Measurements from ENCODE around the gene TVP23A. TPM values are rescaled to one million over a fixed set of nuclear protein-coding genes. Genes with fewer than 3 reads are reported as not detected.

The TVP23A gene
- total and polyA plus RNA-seq, 2 donors (not counting 1 experiment from before 2014, with no cell fraction given): 0.37 to 3.2 TPM

- H2AFZ ChIP-seq (ENCODE audit: insufficient read depth, low read depth, low read length, poor library complexity, severe bottlenecking): peak overlapping the region; percentile 86
- no peaks in the 10 kb centered on the region for H3K27me3 ChIP-seq (replicated peaks in 1 of 4; ENCODE audit: control extremely low read depth in 1 of 4, control insufficient read depth in 3 of 4, insufficient read depth in 4 of 4, low read length in 3 of 4)
- TF ChIP-seq CTCF (IDR thresholded peaks at IDR 0.05): no peak
- TF ChIP-seq EZH2 (IDR thresholded peaks at IDR 0.05; ENCODE audit: borderline replicate concordance, insufficient read depth, low read depth, low read length, poor library complexity, severe bottlenecking): no peak
- H3K79me2 ChIP-seq (ENCODE audit: control insufficient read depth, insufficient read depth, low read length): peaks cover 59% of the 10 kb centered on the region
- Mint-ChIP-seq H3K4me1 (peaks cover 58% of the 10 kb centered on the region), H3K9me3 (ENCODE audit: insufficient read depth) (no peaks in the 10 kb centered on the region), H3K27ac (peak overlapping the region; percentile 97), H3K27me3 (no peaks in the 10 kb centered on the region), H3K4me3 (peak overlapping the region; percentile 93)
- H4K20me1 ChIP-seq (ENCODE audit: control insufficient read depth, insufficient read depth, low read length, poor library complexity, severe bottlenecking): peaks cover 4% of the 10 kb centered on the region
- WGBS (ENCODE audit: insufficient coverage): 57% methylated on average over 14 of the region's 17 CpGs
- POLR2A ChIA-PET: interaction anchor here (0.6 to 1.9 kb wide), 26 partner anchors 9 to 1875 kb away, joined by 3 to 38 read pairs (median 4); partner anchors contain the start of genes CARHSP1, CIITA and DEXI
- CTCF ChIA-PET: interaction anchor here (0.5 to 5.9 kb wide), 14 partner anchors 13 to 230 kb away, joined by 3 to 33 read pairs (median 4); partner anchors contain the start of gene CIITA
- no peaks in the 10 kb centered on the region for H3K9me3 ChIP-seq (ENCODE audit: control extremely low read depth in 1 of 3, control insufficient read depth in 2 of 3, insufficient read depth in 1 of 3, low read length in 2 of 3)
- DNase-seq: no peak
- no peak for ATAC-seq (ENCODE audit: low read depth)
- H3K36me3 ChIP-seq (replicated peaks in 1 of 2; ENCODE audit: control extremely low read depth in 1 of 2, control insufficient read depth in 1 of 2, extremely low read depth in 1 of 2, insufficient read depth in 2 of 2, low read length in 1 of 2): peaks cover 0 to 43% of the 10 kb centered on the region in 2 experiments
- intact Hi-C loops (cut with micrococcal nuclease): loop anchor here (1.0 to 5.0 kb wide), 9 partner anchors 9 to 1877 kb away; partner anchors contain the start of genes CARHSP1, CIITA, CLEC16A and RSL1D1
- H3K27ac ChIP-seq (ENCODE audit: low read length in 2 of 2): peak overlapping the region; percentile 93 to 97
- peak overlapping the region; percentile 85 for H3K4me2 ChIP-seq (replicated peaks; ENCODE audit: low read depth, low read length, poor library complexity, severe bottlenecking)
- peak overlapping the region; percentile 61 to 85 (median 73) for H3K4me3 ChIP-seq (ENCODE audit: control extremely low read depth in 1 of 5, extremely low read depth in 1 of 5, insufficient read depth in 1 of 5, low read depth in 2 of 5, low read length in 4 of 5)
- peak overlapping the region; percentile 86 for H3K9ac ChIP-seq (ENCODE audit: low read length)
- H3K4me1 ChIP-seq (ENCODE audit: control insufficient read depth in 2 of 2, insufficient read depth in 2 of 2, low read length in 2 of 2): peaks cover 31 to 36% of the 10 kb centered on the region in 2 donors
Observed at GRCh38 chr16:10744370-10745030, 74.1 kb downstream of the TVP23A start.
